ENCODE data around the gene MED6. TPM values are rescaled to one million over a fixed set of nuclear protein-coding genes. Genes with fewer than 3 reads are reported as not detected.

MED6 gene
- total RNA-seq, 4 donors from 2014 or later = 19.1 to 37.1 (median 30.2) TPM

GRCh38 chr14:70563869-70564268 lies 36.6 kb downstream of the MED6 start:
- TF ChIP-seq POLR2A (IDR thresholded peaks at IDR 0.05) (no peak), CTCF (IDR thresholded peaks at IDR 0.05) (no peak)
- no peak for DNase-seq
- H3K27ac ChIP-seq = no peak overlapping the region
- H3K4me3 ChIP-seq = no peak overlapping the region
- intact Hi-C loops (cut with DNase I) = no loop called here
- H3K27me3 ChIP-seq = no peaks in the 10 kb centered on the region
- no peaks in the 10 kb centered on the region for H3K4me1 ChIP-seq
- peaks cover 0 to 6% (median 0%) of the 10 kb centered on the region in 3 donors for H3K9me3 ChIP-seq
- peaks cover 0 to 73% (median 0%) of the 10 kb centered on the region in 3 donors for H3K36me3 ChIP-seq
- 50 to 86% methylated on average over 1 of the region's 1 CpG for WGBS, 2 donors

- intact Hi-C loops (cut with DNase I) = no loop called here
- Histone ChIP-seq H3K36me3 (peaks cover 0 to 73% (median 0%) of the 10 kb centered on the region in 3 donors), H3K27me3 (no peaks in the 10 kb centered on the region), H3K4me3 (no peak overlapping the region), H3K4me1 (no peaks in the 10 kb centered on the region), H3K9me3 (peaks cover 0 to 6% (median 0%) of the 10 kb centered on the region in 3 donors), H3K27ac (no peak overlapping the region)
- TF ChIP-seq CTCF (IDR thresholded peaks at IDR 0.05) (no peak), POLR2A (IDR thresholded peaks at IDR 0.05) (no peak)
- WGBS, 2 donors = 82 to 89% methylated on average over 4 of the region's 4 CpGs
- no peak for DNase-seq
These were observed 37.0 kb downstream of the MED6 start for GRCh38 chr14:70563417-70563816.

GRCh38 chr14:70558356-70558755 lies 42.1 kb downstream of the MED6 start:
- TF ChIP-seq POLR2A (IDR thresholded peaks at IDR 0.05) (no peak), CTCF (IDR thresholded peaks at IDR 0.05) (no peak)

DNA sequence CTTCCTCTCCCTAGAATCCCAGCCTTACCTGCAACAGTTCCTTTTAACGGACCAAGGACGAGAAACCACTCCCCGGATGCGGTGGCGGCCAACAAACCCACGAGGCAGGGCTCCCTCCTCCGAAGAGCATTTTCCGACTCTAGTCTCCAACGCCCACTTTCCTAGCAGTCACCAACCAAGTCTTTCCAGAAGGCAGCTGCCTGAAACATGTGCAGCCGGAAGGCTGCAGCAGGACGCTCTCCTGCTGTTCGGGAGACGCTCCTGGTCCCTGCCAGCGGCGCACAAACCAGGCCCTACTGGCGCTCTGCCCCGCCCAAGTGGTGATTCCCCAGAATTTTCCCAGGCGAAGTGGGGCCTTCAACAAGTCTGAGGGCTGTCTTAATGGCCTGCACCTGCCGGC lies 44.6 kb downstream of the MED6 start:
- no peak for DNase-seq
- Histone ChIP-seq H3K4me1 (no peaks in the 10 kb centered on the region), H3K9me3 (no peaks in the 10 kb centered on the region), H3K27ac (no peak overlapping the region), H3K27me3 (no peaks in the 10 kb centered on the region), H3K36me3 (peaks cover 0 to 9% (median 0%) of the 10 kb centered on the region in 3 donors), H3K4me3 (peak overlapping the region in 2 of 4 donors; percentile 15 to 32)
- no peak for TF ChIP-seq POLR2A (IDR thresholded peaks at IDR 0.05)
- TF ChIP-seq CTCF (IDR thresholded peaks at IDR 0.05) = no peak
- intact Hi-C loops (cut with DNase I) = no loop called here
- WGBS, 2 donors = 40 to 63% methylated on average over 12 to 17 of the region's 19 CpGs

More at GRCh38 chr14:70558356-70558755, 42.1 kb downstream of the MED6 start:
- no peak for DNase-seq
- no peak overlapping the region for H3K27ac ChIP-seq
- peaks cover 0 to 32% (median 0%) of the 10 kb centered on the region in 3 donors for H3K36me3 ChIP-seq
- H3K4me1 ChIP-seq = no peaks in the 10 kb centered on the region
- H3K9me3 ChIP-seq = peaks cover 0 to 6% (median 0%) of the 10 kb centered on the region in 3 donors
- H3K27me3 ChIP-seq = no peaks in the 10 kb centered on the region
- no peak overlapping the region for H3K4me3 ChIP-seq
- intact Hi-C loops (cut with DNase I) = no loop called here

DNA sequence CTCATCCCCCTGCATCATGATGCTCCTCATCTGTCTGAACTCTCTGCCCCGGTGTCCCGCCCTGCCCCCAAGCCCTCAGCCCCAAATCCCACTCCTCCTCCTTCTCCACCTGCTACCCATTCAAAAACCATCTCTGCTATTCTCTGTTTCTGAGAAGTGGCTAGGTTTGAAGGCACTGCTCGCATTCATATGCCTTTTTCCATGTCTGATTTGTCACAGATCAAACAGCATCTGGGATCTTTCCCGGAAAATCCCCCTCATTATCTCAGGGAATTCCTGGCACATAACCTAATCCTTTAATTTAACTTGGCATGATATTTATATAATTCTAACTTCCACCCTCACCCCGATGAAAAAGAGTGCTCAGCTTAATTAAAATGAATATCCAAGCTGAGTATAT lies 62.4 kb downstream of the MED6 start:
- H3K27me3 ChIP-seq = no peaks in the 10 kb centered on the region
- H3K9me3 ChIP-seq = peaks cover 0 to 11% (median under 1%) of the 10 kb centered on the region in 3 donors
- intact Hi-C loops (cut with DNase I) = no loop called here
- no peak for TF ChIP-seq POLR2A (IDR thresholded peaks at IDR 0.05)
- TF ChIP-seq CTCF (IDR thresholded peaks at IDR 0.05) = no peak
- no peak for DNase-seq
- H3K4me3 ChIP-seq = no peak overlapping the region
- H3K36me3 ChIP-seq = peaks cover 0 to 5% (median 0%) of the 10 kb centered on the region in 3 donors
- 48 to 53% methylated on average over 5 of the region's 5 CpGs for WGBS, 2 donors
- H3K4me1 ChIP-seq = no peaks in the 10 kb centered on the region
- H3K27ac ChIP-seq = no peak overlapping the region

Measured in esophagus squamous epithelium (tissue), 5 donors.